Adrenal gland (tissue), 5 donors: Measurements from ENCODE around the gene LLGL2.

Experiments used
- POLR2A ChIP-seq, 2 donors: fragments of 450-650 bp; IDR thresholded peaks; one replicate each; pipeline ENCODE4 v1.6.1; 2017; ENCODE audit warnings: antibody characterized with exemption in 2 of 2, mild to moderate bottlenecking in 2 of 2, moderate library complexity in 1 of 2
- TF ChIP-seq, protein P1 (sequence below), 6 experiments: fragments of 450-650 bp in 4 of 6; fragments of 200-600 bp in 2 of 6; sonication (generic) in 1 of 6; IDR thresholded peaks; 1 replicate in 5 of 6; 2 replicates in 1 of 6; pipeline versions ENCODE4 v1.5.1 to v1.8.0; 2016 to 2021; ENCODE audit warnings: antibody characterized with exemption in 6 of 6, mild to moderate bottlenecking in 2 of 6, moderate library complexity in 1 of 6
- donor health status: DM: no; HTN: no; CAD: no.

GRCh38 chr17:75542229-75542628 lies 16.7 kb downstream of the LLGL2 start:
- TF ChIP-seq, protein P1, sequence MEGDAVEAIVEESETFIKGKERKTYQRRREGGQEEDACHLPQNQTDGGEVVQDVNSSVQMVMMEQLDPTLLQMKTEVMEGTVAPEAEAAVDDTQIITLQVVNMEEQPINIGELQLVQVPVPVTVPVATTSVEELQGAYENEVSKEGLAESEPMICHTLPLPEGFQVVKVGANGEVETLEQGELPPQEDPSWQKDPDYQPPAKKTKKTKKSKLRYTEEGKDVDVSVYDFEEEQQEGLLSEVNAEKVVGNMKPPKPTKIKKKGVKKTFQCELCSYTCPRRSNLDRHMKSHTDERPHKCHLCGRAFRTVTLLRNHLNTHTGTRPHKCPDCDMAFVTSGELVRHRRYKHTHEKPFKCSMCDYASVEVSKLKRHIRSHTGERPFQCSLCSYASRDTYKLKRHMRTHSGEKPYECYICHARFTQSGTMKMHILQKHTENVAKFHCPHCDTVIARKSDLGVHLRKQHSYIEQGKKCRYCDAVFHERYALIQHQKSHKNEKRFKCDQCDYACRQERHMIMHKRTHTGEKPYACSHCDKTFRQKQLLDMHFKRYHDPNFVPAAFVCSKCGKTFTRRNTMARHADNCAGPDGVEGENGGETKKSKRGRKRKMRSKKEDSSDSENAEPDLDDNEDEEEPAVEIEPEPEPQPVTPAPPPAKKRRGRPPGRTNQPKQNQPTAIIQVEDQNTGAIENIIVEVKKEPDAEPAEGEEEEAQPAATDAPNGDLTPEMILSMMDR (IDR thresholded peaks at IDR 0.05): no peak
- TF ChIP-seq POLR2A (IDR thresholded peaks at IDR 0.05): no peak
